ENCODE measurements around the gene ATP2C2.

The ATP2C2 gene

DNA sequence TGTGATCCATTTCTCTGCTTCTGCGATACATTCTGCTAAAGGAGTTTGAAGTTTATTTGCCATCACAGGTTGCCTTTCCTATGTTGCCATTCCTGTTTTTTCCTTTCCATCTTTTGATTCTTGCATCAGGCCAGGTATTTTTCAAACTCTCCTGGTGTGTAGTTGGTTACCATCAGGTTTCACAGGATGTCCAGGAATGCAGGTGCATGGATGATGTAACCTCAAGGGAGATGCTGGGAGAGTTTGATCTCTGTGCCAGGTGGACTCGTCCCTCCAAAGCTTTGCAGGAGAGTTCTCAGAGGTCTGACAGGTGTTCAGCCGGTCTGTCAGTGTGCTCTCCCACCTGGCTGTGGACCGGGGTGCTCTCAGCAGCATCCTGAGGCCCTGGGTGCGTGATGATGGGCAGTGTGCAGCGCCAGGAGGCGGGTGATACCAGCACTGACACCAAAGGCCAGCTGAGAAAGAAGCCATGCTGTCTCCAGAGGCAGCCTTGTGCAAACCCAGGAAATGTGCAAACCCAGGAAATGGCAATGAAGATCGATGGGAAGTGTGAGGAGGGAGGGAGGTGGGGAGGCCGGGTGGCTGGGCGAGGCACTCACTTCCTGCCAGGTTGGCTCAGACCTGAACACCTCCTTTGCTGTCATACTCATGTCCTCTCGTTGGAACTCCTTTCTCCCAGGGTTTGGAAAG, 1.7 kb downstream of the ATP2C2 start:
- TF ChIP-seq, protein P1, sequence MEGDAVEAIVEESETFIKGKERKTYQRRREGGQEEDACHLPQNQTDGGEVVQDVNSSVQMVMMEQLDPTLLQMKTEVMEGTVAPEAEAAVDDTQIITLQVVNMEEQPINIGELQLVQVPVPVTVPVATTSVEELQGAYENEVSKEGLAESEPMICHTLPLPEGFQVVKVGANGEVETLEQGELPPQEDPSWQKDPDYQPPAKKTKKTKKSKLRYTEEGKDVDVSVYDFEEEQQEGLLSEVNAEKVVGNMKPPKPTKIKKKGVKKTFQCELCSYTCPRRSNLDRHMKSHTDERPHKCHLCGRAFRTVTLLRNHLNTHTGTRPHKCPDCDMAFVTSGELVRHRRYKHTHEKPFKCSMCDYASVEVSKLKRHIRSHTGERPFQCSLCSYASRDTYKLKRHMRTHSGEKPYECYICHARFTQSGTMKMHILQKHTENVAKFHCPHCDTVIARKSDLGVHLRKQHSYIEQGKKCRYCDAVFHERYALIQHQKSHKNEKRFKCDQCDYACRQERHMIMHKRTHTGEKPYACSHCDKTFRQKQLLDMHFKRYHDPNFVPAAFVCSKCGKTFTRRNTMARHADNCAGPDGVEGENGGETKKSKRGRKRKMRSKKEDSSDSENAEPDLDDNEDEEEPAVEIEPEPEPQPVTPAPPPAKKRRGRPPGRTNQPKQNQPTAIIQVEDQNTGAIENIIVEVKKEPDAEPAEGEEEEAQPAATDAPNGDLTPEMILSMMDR (IDR thresholded peaks at IDR 0.05), result no peak

DNA sequence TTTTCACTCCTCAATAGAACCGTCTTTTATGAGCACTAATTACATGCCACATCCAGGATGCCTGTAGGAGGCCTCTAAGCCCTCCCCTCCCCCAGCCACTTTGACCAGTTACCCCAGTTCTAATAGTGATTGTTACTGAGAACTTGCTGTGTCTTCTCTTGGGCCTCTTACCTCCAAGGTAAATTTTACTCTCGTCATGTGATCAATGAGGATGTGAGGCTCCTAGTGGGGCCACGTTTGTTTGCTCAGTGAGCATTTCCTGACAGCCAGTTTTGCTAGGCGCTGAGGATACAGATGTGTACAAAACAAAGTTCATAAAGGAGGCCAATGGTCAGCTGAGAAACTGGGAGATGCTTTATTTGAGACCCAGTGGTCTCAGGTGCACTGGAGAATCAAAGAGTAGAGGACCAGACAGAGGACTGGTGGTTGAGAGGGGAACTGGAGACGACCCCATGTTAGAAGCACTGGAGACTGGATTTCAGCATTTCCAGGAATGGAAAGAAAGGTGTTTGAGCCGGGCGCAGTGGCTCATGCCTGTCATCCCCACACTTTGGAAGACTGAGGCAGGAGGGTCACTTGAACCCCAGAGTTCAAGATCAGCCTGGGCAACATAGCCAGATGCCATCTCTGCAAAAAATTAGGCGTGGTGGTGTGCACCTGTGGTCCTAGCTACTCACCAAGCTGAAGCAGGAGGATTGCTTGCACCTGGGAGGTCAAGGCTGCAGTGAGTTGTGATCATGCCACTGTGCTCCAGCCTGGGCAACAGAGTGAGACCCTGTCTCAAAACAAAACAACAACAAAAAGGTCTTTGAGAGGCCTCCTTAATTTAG, 2.6 kb downstream of the ATP2C2 start:
- TF ChIP-seq, protein P1 (IDR thresholded peaks at IDR 0.05), result no peak

DNA sequence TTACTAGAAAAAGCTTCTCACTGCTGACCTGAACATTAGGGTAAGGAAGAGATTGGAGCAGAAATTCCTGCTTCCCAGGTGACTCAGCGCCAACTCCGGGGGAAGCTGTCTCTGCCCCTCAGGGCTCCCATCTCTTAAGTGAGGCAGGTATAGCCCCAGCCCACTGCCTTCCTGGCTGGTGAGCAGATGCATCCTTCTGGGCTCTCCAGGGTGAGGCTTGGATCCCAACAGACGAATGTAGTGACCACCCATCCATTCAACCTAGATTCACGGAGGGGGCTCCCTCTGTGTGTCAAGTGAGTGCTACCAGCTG, 3.2 kb downstream of the ATP2C2 start:
- TF ChIP-seq, protein P1 (IDR thresholded peaks at IDR 0.05), result no peak

DNA sequence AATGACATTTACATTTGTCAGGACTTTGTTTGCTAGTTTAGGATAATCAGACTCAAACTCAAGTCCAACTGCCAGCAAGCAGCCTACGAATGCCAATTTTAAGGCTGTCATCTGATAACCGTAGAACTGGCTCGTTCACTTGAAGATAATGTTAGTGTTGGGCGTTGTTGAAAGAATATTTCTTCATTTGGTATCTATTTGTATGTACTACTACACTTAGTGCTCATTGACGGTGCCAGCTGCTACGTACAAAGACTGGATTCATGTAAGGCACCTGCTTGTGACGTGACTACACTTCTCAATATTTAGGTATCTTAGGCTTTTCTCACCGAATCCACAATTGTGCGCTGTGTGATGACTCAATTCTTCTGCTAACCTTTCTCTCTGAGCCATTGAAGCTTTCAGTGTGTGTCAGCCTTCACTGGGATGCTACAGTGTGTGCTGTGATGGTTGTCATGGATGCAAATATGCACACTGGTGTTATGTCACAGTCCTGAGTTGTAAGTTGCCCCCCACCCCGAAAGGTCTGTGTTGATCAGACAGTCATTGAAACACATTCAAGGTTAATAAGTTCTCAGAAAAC, 5.7 kb downstream of the ATP2C2 start:
- TF ChIP-seq, protein P1 (IDR thresholded peaks at IDR 0.05), result no peak

DNA sequence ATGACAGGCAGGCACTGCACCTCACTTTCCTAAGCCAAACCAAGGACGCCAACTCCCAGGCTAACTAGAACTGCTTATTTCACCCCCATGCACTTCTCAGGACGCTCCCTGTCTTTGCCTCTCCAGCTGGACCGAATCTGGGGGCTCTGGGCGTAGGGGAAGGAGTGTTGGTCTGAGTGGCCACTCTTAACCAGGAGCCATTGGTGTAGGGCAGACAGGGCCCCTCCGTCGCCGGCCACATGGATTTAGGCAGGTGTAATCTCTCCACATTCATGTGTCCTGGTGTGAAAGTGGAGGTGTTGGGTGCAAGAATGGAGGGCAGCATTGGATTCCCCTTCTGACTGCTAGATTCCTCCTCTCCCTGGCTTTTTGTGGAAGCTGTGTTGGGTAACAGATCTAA, 9.8 kb downstream of the ATP2C2 start:
- TF ChIP-seq, protein P1 (IDR thresholded peaks at IDR 0.05), result no peak

DNA sequence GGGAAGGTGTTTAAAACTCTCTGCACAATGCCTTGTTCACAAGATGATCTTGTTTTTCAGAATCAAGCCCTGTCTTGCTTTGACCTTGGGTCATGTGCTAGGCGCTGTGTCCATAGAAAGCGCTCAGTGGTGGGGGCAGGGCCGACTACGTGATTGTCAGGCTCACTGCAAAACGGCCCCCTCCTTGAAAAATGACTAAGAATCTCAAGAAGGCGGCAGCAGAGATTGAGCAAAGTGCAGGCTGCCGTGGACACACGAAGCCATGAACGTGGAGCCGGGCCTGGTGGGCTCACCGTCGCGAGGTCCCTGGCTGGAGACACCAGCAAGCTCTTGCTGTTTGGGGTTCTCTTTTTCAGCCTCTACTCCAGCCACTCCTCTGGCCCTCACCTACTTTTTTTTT, 10.2 kb downstream of the ATP2C2 start:
- TF ChIP-seq, protein P1 (IDR thresholded peaks at IDR 0.05), result no peak

DNA sequence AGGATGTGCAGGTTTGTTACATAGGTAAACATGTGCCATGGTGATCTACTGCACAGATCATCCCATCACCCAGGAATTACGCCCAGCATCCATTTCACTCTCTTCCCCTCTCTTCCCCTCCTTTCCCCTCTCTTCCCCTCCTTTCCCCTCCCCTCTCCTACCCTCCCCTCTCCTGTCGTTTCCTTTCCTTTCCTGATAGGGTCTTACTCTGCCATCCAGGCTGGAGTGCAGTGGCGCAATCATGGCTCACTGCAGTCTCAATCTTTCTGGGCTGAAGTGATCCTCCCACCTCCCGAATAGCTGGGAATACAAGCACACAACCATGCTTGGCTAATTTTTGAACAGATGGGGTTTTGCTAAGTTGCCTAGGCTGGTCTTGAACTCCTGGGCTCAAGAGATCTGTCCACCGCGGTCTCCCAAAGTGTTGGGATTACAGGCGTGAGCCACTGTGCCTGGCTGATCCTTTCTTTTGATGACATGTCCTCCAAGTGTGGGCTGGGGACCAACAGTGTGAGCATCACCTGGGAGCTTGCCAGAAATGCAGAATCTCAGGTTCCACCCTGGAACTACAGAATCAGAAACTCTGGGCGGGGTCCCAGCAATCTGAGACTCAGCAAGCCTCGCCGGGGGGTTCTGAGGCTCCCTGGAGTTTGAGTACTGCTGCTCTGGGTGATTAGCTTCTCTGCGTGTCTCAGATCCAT, 10.8 kb downstream of the ATP2C2 start:
- TF ChIP-seq, protein P1 (IDR thresholded peaks at IDR 0.05), result no peak
